Measurements from ENCODE around the gene CD86.
"Not testable (repeated sequence)": the region's sequence is repeated elsewhere in the genome, so short reads cannot be mapped to it uniquely, and the experiment has no call there.

GRCh38 chr3:122047773-122048172 lies 7.4 kb upstream of the CD86 start:
- TF ChIP-seq, protein P1, sequence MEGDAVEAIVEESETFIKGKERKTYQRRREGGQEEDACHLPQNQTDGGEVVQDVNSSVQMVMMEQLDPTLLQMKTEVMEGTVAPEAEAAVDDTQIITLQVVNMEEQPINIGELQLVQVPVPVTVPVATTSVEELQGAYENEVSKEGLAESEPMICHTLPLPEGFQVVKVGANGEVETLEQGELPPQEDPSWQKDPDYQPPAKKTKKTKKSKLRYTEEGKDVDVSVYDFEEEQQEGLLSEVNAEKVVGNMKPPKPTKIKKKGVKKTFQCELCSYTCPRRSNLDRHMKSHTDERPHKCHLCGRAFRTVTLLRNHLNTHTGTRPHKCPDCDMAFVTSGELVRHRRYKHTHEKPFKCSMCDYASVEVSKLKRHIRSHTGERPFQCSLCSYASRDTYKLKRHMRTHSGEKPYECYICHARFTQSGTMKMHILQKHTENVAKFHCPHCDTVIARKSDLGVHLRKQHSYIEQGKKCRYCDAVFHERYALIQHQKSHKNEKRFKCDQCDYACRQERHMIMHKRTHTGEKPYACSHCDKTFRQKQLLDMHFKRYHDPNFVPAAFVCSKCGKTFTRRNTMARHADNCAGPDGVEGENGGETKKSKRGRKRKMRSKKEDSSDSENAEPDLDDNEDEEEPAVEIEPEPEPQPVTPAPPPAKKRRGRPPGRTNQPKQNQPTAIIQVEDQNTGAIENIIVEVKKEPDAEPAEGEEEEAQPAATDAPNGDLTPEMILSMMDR (IDR thresholded peaks at IDR 0.05; ENCODE audit: insufficient read depth, low read length) = not testable (repeated sequence)
- TF ChIP-seq POLR2AphosphoS5 (IDR thresholded peaks at IDR 0.05; ENCODE audit: low read depth) = not testable (repeated sequence)
- TF ChIP-seq, protein P2, sequence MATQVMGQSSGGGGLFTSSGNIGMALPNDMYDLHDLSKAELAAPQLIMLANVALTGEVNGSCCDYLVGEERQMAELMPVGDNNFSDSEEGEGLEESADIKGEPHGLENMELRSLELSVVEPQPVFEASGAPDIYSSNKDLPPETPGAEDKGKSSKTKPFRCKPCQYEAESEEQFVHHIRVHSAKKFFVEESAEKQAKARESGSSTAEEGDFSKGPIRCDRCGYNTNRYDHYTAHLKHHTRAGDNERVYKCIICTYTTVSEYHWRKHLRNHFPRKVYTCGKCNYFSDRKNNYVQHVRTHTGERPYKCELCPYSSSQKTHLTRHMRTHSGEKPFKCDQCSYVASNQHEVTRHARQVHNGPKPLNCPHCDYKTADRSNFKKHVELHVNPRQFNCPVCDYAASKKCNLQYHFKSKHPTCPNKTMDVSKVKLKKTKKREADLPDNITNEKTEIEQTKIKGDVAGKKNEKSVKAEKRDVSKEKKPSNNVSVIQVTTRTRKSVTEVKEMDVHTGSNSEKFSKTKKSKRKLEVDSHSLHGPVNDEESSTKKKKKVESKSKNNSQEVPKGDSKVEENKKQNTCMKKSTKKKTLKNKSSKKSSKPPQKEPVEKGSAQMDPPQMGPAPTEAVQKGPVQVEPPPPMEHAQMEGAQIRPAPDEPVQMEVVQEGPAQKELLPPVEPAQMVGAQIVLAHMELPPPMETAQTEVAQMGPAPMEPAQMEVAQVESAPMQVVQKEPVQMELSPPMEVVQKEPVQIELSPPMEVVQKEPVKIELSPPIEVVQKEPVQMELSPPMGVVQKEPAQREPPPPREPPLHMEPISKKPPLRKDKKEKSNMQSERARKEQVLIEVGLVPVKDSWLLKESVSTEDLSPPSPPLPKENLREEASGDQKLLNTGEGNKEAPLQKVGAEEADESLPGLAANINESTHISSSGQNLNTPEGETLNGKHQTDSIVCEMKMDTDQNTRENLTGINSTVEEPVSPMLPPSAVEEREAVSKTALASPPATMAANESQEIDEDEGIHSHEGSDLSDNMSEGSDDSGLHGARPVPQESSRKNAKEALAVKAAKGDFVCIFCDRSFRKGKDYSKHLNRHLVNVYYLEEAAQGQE (IDR thresholded peaks at IDR 0.05; ENCODE audit: insufficient replicate concordance, low read depth) = not testable (repeated sequence)
